Lung (tissue), 12 donors: ENCODE data around the gene PSMG3. TPM values are rescaled to one million over a fixed set of nuclear protein-coding genes. Genes with fewer than 3 reads are reported as not detected.

Experiments used
- ATAC-seq: fragments of 200-7000 bp; cut with Tn5 transposase; one replicate; pipeline ENCODE4 v1.9.1; 2020; ENCODE audit warnings: moderate number of reproducible peaks; ENCODE audit not compliant: insufficient read depth, low FRiP score
- DNase-seq, 3 donors: peaks; one replicate each; pipeline ENCODE4 v3.0.0-alpha.2; 2013 to 2017
- H3K27ac ChIP-seq, 2 donors: one replicate each; pipeline ENCODE4 v1.5.1; 2013; ENCODE audit warnings: mild to moderate bottlenecking in 2 of 2, moderate library complexity in 2 of 2, control low read depth in 1 of 2, inconsistent platforms in 1 of 2, low read depth in 1 of 2, low read length in 1 of 2
- H3K27me3 ChIP-seq, 3 donors: one replicate each; pipeline ENCODE4 v1.5.1; 2013; ENCODE audit warnings: low read length in 2 of 3; ENCODE audit not compliant: control insufficient read depth in 3 of 3, insufficient read depth in 3 of 3
- H3K36me3 ChIP-seq, 4 donors: one replicate each; pipeline ENCODE4 v1.5.1; 2013; ENCODE audit warnings: low read length in 4 of 4, mild to moderate bottlenecking in 1 of 4, moderate library complexity in 1 of 4; ENCODE audit not compliant: control insufficient read depth in 4 of 4, insufficient read depth in 4 of 4
- H3K4me1 ChIP-seq, 5 donors: one replicate each; pipeline ENCODE4 v1.5.1; 2013; ENCODE audit warnings: low read length in 5 of 5, mild to moderate bottlenecking in 2 of 5, moderate library complexity in 1 of 5; ENCODE audit not compliant: control insufficient read depth in 5 of 5, insufficient read depth in 5 of 5
- H3K4me3 ChIP-seq: one replicate; pipeline ENCODE4 v1.5.1; 2013; ENCODE audit warnings: mild to moderate bottlenecking, control low read depth, moderate library complexity
- H3K9ac ChIP-seq, 2 donors: one replicate each; pipeline ENCODE4 v1.5.1; 2013; ENCODE audit warnings: low read length in 2 of 2, control low read depth in 1 of 2; ENCODE audit not compliant: insufficient read depth in 1 of 2
- H3K9me3 ChIP-seq, 4 donors: one replicate each; pipeline ENCODE4 v1.5.1; 2013; ENCODE audit warnings: low read length in 3 of 4, mild to moderate bottlenecking in 1 of 4, moderate library complexity in 1 of 4; ENCODE audit not compliant: control insufficient read depth in 4 of 4, insufficient read depth in 3 of 4
- WGBS, 2 donors: extraction: QIAGEN DNeasy Blood & Tissue Kit; methylation state at CpG; one replicate each; pipeline ENCODE4 v1.1.7; 2013; 5-methylcytosine and 5-hydroxymethylcytosine counted together
- polyA plus RNA-seq, 2 donors: library from polyadenylated mRNA; stranded (reverse); fragments of 200-250 nt; gene quantifications; one replicate each; pipeline ENCODE4 v1.2.1, GENCODE V29; 2013
- total RNA-seq, 2 donors: library from RNA; depleted of rRNA in 1 of 2; stranded (reverse); fragments of >200 nt in 1 of 2; gene quantifications; one replicate each; pipeline ENCODE4 v1.2.1, GENCODE V29; 2014 to 2021
- TF ChIP-seq, protein P1 (sequence below): IDR thresholded peaks from 2 replicates; pipeline ENCODE4 v1.5.1; 2012; ENCODE audit warnings: mild to moderate bottlenecking; ENCODE audit errors: control extremely low read depth, extremely low read depth
- donor health status: control.
- donor health status: control.
- donor health status: Bipolar disorder and iron deficiency.
- donor health status: healthy.
- donor health status: DM: yes; HTN: yes; CAD: no.

PSMG3 gene
- total and polyA plus RNA-seq, 4 donors, result 10.7 to 86.7 (median 41.8) TPM

DNA sequence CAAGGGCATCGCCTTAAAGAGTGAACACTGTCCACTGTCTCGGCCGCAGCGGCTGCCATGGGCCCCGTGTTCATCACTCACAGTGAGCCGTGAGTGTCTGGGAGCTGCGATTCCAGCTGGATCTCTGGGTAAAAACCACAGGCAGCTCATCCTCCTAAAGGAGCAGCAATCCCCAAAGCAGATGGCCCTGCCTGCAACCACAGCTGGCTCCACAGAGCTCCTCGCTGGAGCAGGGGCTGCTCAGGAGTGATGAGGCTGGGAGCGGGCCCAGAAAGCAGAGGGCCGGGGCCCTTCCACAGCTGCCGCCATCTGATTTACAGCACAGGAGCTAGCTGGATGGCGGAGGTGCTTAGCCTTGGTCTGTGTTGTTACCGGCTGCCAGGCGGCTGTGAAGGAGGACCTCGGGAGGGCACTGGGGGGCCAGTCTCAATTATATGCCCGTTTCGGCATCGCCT lies 7.2 kb downstream of the PSMG3 start:
- Histone ChIP-seq H3K27me3 (no peaks in the 10 kb centered on the region), H3K9me3 (no peaks in the 10 kb centered on the region), H3K9ac (no peak overlapping the region), H3K27ac (no peak overlapping the region), H3K4me1 (peaks cover 0 to 4% (median 0%) of the 10 kb centered on the region in 5 donors), H3K36me3 (peaks cover 0 to 14% (median 6%) of the 10 kb centered on the region in 4 donors), H3K4me3 (no peak overlapping the region)
- TF ChIP-seq, protein P1, sequence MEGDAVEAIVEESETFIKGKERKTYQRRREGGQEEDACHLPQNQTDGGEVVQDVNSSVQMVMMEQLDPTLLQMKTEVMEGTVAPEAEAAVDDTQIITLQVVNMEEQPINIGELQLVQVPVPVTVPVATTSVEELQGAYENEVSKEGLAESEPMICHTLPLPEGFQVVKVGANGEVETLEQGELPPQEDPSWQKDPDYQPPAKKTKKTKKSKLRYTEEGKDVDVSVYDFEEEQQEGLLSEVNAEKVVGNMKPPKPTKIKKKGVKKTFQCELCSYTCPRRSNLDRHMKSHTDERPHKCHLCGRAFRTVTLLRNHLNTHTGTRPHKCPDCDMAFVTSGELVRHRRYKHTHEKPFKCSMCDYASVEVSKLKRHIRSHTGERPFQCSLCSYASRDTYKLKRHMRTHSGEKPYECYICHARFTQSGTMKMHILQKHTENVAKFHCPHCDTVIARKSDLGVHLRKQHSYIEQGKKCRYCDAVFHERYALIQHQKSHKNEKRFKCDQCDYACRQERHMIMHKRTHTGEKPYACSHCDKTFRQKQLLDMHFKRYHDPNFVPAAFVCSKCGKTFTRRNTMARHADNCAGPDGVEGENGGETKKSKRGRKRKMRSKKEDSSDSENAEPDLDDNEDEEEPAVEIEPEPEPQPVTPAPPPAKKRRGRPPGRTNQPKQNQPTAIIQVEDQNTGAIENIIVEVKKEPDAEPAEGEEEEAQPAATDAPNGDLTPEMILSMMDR, result no peak
- ATAC-seq (no peak), DNase-seq (peak in 2 of 3 donors; percentile 11 to 39)
- 73 to 84% methylated on average over 18 of the region's 18 CpGs for WGBS, 2 donors

DNA sequence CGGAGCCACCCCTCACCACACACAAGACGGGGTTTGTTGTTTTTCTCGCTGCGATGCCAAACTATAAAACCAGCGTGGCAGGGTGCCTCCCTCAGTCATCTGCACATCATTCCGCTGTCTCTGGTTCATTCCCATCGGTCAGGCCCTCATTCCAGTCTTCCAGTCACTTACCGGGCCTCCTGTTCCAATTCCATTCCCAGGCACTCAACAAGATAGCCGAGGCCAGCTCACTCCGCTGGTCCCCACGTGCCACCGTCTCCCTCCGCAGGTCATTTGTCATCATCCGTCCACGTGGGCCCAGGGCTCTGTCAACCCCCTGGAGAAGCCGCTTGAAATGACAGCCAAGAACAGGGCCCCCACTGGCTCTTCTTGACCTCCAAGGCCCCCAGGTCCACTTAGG lies 7.7 kb downstream of the PSMG3 start:
- H3K36me3 ChIP-seq, result peaks cover 0 to 11% (median 3%) of the 10 kb centered on the region in 4 donors
- no peak for ATAC-seq
- no peak for DNase-seq
- no peaks in the 10 kb centered on the region for H3K4me1 ChIP-seq
- no peaks in the 10 kb centered on the region for H3K9me3 ChIP-seq
- H3K9ac ChIP-seq, result no peak overlapping the region
- 59 to 79% methylated on average over 16 of the region's 16 CpGs for WGBS, 2 donors
- no peaks in the 10 kb centered on the region for H3K27me3 ChIP-seq
- H3K27ac ChIP-seq, result no peak overlapping the region
- H3K4me3 ChIP-seq, result no peak overlapping the region
- TF ChIP-seq, protein P1, result no peak

DNA sequence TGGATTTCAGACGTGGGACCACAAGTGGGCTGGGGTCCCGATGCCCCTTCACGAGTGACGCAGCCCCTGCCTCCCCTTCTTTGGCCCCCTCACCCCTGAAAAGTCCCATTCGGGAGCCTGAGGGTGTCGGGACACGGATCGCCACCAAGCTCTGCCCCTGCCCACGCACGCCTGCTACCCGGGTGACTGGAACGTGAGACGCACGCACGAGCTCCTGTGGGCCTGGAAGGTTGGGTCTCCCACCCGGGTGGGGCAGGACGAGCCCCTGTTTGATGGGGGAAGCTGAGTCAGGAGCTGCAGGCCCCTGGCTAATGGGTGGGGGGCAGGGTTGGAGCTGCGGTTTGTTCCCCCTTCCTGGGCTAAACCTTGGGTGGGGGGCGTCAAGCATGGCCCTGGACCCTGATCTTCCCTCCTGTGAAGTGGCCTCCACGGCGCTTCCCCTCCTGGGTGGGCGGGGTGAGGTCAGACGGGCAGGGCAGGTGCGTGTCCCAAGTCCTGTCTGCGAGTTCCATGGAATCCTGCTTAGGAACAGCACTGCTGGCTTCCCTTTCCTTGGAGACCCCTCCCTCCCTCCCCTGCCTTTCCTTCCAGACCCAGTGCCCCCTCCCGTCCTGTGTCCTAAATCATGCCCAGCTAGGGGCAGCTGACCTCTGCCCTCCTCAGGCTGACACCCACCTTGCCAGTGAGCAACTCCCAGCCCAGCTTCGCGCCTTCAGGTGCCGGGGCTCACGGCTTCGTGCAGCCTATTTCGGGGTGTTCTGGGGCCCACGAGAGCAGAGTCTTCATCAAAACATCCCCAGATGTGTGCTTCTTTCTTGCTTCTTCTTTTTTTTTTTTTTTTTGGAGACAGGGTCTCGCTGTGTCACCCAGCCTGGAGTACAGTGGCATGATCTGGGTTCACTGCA lies 8.5 kb downstream of the PSMG3 start:
- H3K4me1 ChIP-seq, result no peaks in the 10 kb centered on the region
- no peak for ATAC-seq
- no peak for DNase-seq
- H3K27me3 ChIP-seq, result no peaks in the 10 kb centered on the region
- no peaks in the 10 kb centered on the region for H3K9me3 ChIP-seq
- no peak overlapping the region for H3K4me3 ChIP-seq
- no peak overlapping the region for H3K27ac ChIP-seq
- H3K9ac ChIP-seq, result no peak overlapping the region
- TF ChIP-seq, protein P1, result no peak
- 81 to 89% methylated on average over 33 to 34 of the region's 34 CpGs for WGBS, 2 donors
- peaks cover 0 to 3% (median 1%) of the 10 kb centered on the region in 4 donors for H3K36me3 ChIP-seq
